GM12878 (cell line): ENCODE results near the gene LSR. TPM values are rescaled to one million over a fixed set of nuclear protein-coding genes. Genes with fewer than 3 reads are reported as not detected.
A peak's percentile ranks its signal among the peaks of the same experiment; 100 is the strongest.

Source experiments
- ATAC-seq: fragments of 200-7000 bp; cut with Tn5 transposase; 3 replicates; pipeline ENCODE4 v1.9.1; 2020; ENCODE audit warnings: mild to moderate bottlenecking, moderate library complexity
- BruUV-seq: library from RNA; stranded (reverse); fragments of 400-500 nt; replicated peaks from 2 replicates; lab custom pipeline; 2021; lab: Mats Ljungman, UMichigan
- CTCF ChIA-PET: fragments of 300-600 bp; sonication (Branson Sonifier 250); formaldehyde crosslinking; extraction: SDS; loops from one replicate; lab custom pipeline; 2021; ENCODE audit warnings: inconsistent platforms; lab: Yijun Ruan, JAX
- POLR2A ChIA-PET: fragments of 350-600 bp; formaldehyde crosslinking; extraction: SDS; loops from one replicate; lab custom pipeline; 2021; ENCODE audit warnings: inconsistent platforms; lab: Charles Lee
- RAD21 ChIA-PET: fragments of 300-600 bp; sonication (Branson Sonifier 250); formaldehyde crosslinking; loops from one replicate; lab custom pipeline; 2023; ENCODE audit warnings: antibody characterized with exemption; ENCODE audit not compliant: unreplicated experiment; lab: Charles Lee
- SMC1A ChIA-PET: fragments of 300-600 bp; sonication (Branson Sonifier 250); formaldehyde crosslinking; loops from one replicate; lab custom pipeline; 2023; ENCODE audit not compliant: unreplicated experiment, uncharacterized antibody; lab: Charles Lee
- DNase-seq: peaks from one replicate; pipeline ENCODE4 v3.0.0-alpha.2; 2011; ENCODE audit warnings: low read depth, low spot score
- FAIRE-seq: peaks from 3 replicates; lab custom pipeline; 2011; peaks lifted over from hg19 to GRCh38; lab: Jason Lieb, UNC
- H2AFZ ChIP-seq: 2 replicates; pipeline ENCODE4 v1.6.0; 2011; ENCODE audit warnings: low read depth, low read length, control low read depth; ENCODE audit not compliant: control insufficient read depth
- H3K27ac ChIP-seq: 2 replicates; pipeline ENCODE4 v1.5.1; 2011; ENCODE audit warnings: control low read depth; ENCODE audit not compliant: control insufficient read depth, insufficient read depth
- H3K27me3 ChIP-seq, 2 experiments: replicated peaks in 1 of 2; 2 replicates each; pipeline versions ENCODE4 v1.6.0 to v1.6.1; 2011; ENCODE audit warnings: low read length in 1 of 2; ENCODE audit not compliant: control insufficient read depth in 2 of 2, insufficient read depth in 2 of 2
- H3K36me3 ChIP-seq, 2 experiments: 2 replicates each; pipeline ENCODE4 v1.5.1; 2011; ENCODE audit warnings: low read length in 1 of 2; ENCODE audit not compliant: control insufficient read depth in 2 of 2, insufficient read depth in 2 of 2
- H3K4me1 ChIP-seq: 2 replicates; pipeline ENCODE4 v1.6.1; 2011; ENCODE audit warnings: mild to moderate bottlenecking, low read length, moderate library complexity, mixed read lengths; ENCODE audit not compliant: control insufficient read depth, insufficient read depth
- H3K4me2 ChIP-seq: 2 replicates; pipeline ENCODE4 v1.6.0; 2011; ENCODE audit warnings: control low read depth; ENCODE audit not compliant: control insufficient read depth, insufficient read depth
- H3K4me3 ChIP-seq: fragments of 200-600 bp; sonication (generic); 2 replicates; pipeline ENCODE4 v1.5.1; 2016
- H3K79me2 ChIP-seq: 2 replicates; pipeline ENCODE4 v1.6.0; 2011; ENCODE audit warnings: low read length; ENCODE audit not compliant: control insufficient read depth, insufficient read depth
- H3K9ac ChIP-seq: 2 replicates; pipeline ENCODE4 v1.8.0; 2011; ENCODE audit warnings: low read length, control low read depth, mixed read lengths; ENCODE audit not compliant: control insufficient read depth, insufficient read depth
- H3K9me3 ChIP-seq: replicated peaks from 3 replicates; pipeline ENCODE4 v1.5.1; 2011; ENCODE audit warnings: mild to moderate bottlenecking, low read length; ENCODE audit not compliant: control insufficient read depth, insufficient read depth
- H4K20me1 ChIP-seq: 2 replicates; pipeline ENCODE4 v1.6.0; 2011; ENCODE audit not compliant: control insufficient read depth, insufficient read depth
- ATF7 ChIP-seq: fragments of 450-650 bp; IDR thresholded peaks from 2 replicates; pipeline ENCODE4 v1.6.1; 2016; ENCODE audit warnings: low read depth, mild to moderate bottlenecking
- DPF2 ChIP-seq: fragments of 450-650 bp; IDR thresholded peaks from 2 replicates; pipeline ENCODE4 v1.6.1; 2017; ENCODE audit warnings: mild to moderate bottlenecking
- EED ChIP-seq: sonication (generic); IDR thresholded peaks from 2 replicates; pipeline ENCODE4 v1.6.1; 2016; ENCODE audit warnings: antibody characterized with exemption, low read depth
- EP300 ChIP-seq, 2 experiments: fragments of 150-350 bp in 1 of 2; IDR thresholded peaks; 2 replicates each; pipeline ENCODE4 v1.6.1; 2011 to 2012; ENCODE audit warnings: low read depth in 2 of 2, low read length in 2 of 2, borderline replicate concordance in 1 of 2, improper control_type of control experiment in 1 of 2, inconsistent platforms in 1 of 2; ENCODE audit not compliant: control insufficient read depth in 1 of 2
- HSF1 ChIP-seq: fragments of 150-350 bp; IDR thresholded peaks from 2 replicates; pipeline ENCODE4 v1.6.1; 2014; ENCODE audit warnings: mild to moderate bottlenecking, low read depth, low read length
- IKZF2 ChIP-seq, 2 experiments: fragments of 450-650 bp; IDR thresholded peaks; 2 replicates each; pipeline ENCODE4 v1.6.1; 2017; ENCODE audit warnings: mild to moderate bottlenecking in 2 of 2, moderate library complexity in 2 of 2
- MEF2B ChIP-seq: fragments of 450-650 bp; IDR thresholded peaks from 2 replicates; pipeline ENCODE4 v1.6.1; 2018; ENCODE audit warnings: mild to moderate bottlenecking, moderate library complexity; ENCODE audit not compliant: partially characterized antibody, poor library complexity, severe bottlenecking
- MTA2 ChIP-seq: fragments of 450-650 bp; IDR thresholded peaks from 2 replicates; pipeline ENCODE4 v1.6.1; 2016; ENCODE audit warnings: low read depth, mild to moderate bottlenecking, moderate library complexity
- MXI1 ChIP-seq: fragments of 150-350 bp; IDR thresholded peaks from 2 replicates; pipeline ENCODE4 v1.6.1; 2011; ENCODE audit warnings: low read depth, mild to moderate bottlenecking, inconsistent platforms, low read length, improper control_type of control experiment
- NFXL1 ChIP-seq: fragments of 450-650 bp; IDR thresholded peaks from 2 replicates; pipeline ENCODE4 v1.6.1; 2017; ENCODE audit warnings: antibody characterized with exemption, mild to moderate bottlenecking, borderline replicate concordance
- NR2C1 ChIP-seq: fragments of 450-650 bp; IDR thresholded peaks from 2 replicates; pipeline ENCODE4 v1.6.1; 2017; ENCODE audit warnings: antibody characterized with exemption, mild to moderate bottlenecking, moderate library complexity
- RB1 ChIP-seq: fragments of 450-650 bp; formaldehyde crosslinking; IDR thresholded peaks from 2 replicates; pipeline ENCODE4 v1.6.1; 2017; ENCODE audit warnings: mild to moderate bottlenecking, borderline replicate concordance
- RCOR1 ChIP-seq: conservative IDR thresholded peaks from 2 replicates; pipeline ENCODE4 v1.6.1; 2012; ENCODE audit warnings: low read depth, low read length, improper control_type of control experiment
- SIN3A ChIP-seq: IDR thresholded peaks from 2 replicates; pipeline ENCODE4 v1.6.1; 2012; ENCODE audit warnings: low read depth, low read length, improper control_type of control experiment
- SPI1 ChIP-seq: IDR thresholded peaks from 2 replicates; pipeline ENCODE4 v1.6.1; 2011; ENCODE audit warnings: low read depth, mild to moderate bottlenecking, low read length, moderate library complexity, borderline replicate concordance; ENCODE audit not compliant: insufficient read depth
- SRF ChIP-seq, 2 experiments: IDR thresholded peaks; 2 replicates each; pipeline ENCODE4 v1.6.1; 2011; ENCODE audit warnings: low read depth in 2 of 2, low read length in 2 of 2, mild to moderate bottlenecking in 1 of 2, moderate library complexity in 1 of 2
- ZZZ3 ChIP-seq: IDR thresholded peaks from 2 replicates; pipeline ENCODE4 v1.6.1; 2011; ENCODE audit warnings: low read depth; ENCODE audit not compliant: control insufficient read depth, insufficient read length
- WGBS: methylation state at CpG from one replicate; pipeline ENCODE4 v1.1.6; 2016; ENCODE audit warnings: low lambda C conversion rate; ENCODE audit not compliant: insufficient replicate concordance, insufficient coverage; ENCODE audit errors: missing lambda C conversion rate; 5-methylcytosine and 5-hydroxymethylcytosine counted together
- in situ Hi-C: fragments of 300-500 bp; cut with MboI; formaldehyde crosslinking; loops from 9 replicates; pipeline ENCODE4 v1.14.3; 2018; ENCODE audit warnings: mixed read lengths
- intact Hi-C: fragments of 100-400 bp; cut with micrococcal nuclease; formaldehyde crosslinking; loops from one replicate; pipeline ENCODE4 v1.14.2; 2022; ENCODE audit not compliant: unreplicated experiment
- polyA plus RNA-seq, 11 experiments: library from polyadenylated mRNA; depleted of rRNA in 4 of 11; unstranded in 6 of 11; stranded (reverse) in 5 of 11; fragments of >200 nt; fragmentation: Nextera tagmentation in 4 of 11; fragmentation: Illumina TruSeq in 1 of 11; extraction: Ambion mirVana in 4 of 11; extraction: Trizol in 1 of 11; gene quantifications; 1 replicate in 1 of 11; 2 replicates in 10 of 11; pipeline versions ENCODE4 v1.2.1 to v1.2.3, GENCODE V29; 2011 to 2016; ENCODE audit warnings: inconsistent platforms in 2 of 11, missing spikeins in 2 of 11, low read depth in 1 of 11
- total RNA-seq, 4 experiments: library from RNA; depleted of rRNA in 3 of 4; stranded (reverse); fragments of >200 nt in 3 of 4; fragmentation: Illumina TruSeq in 1 of 4; extraction: Trizol in 1 of 4; gene quantifications; 2 replicates each; pipeline versions ENCODE4 v1.2.1 to v1.2.3, GENCODE V29; 2013 to 2021
- TF ChIP-seq, protein P1 (sequence below): fragments of 450-650 bp; IDR thresholded peaks from 2 replicates; pipeline ENCODE4 v1.6.1; 2017; ENCODE audit warnings: antibody characterized with exemption, mild to moderate bottlenecking, moderate library complexity

Gene LSR
- total and polyA plus RNA-seq, 10 of the 15 experiments (the other 5 are each of a cell fraction or from before 2014, with no cell fraction given) = 0.26 to 53.9 (median 26.3) TPM

- H3K9me3 ChIP-seq = no peaks in the 10 kb centered on the region; the same call in 1 of the 3 replicates
- RAD21 ChIA-PET = interaction anchor here (1.1 to 1.6 kb wide), 2 partner anchors 16 to 108 kb away, joined by 5 to 6 read pairs; no protein-coding TSS in a partner anchor
- SMC1A ChIA-PET = interaction anchor here (2.1 kb wide), 1 partner anchor 8 kb away, joined by 7 read pairs; no protein-coding TSS in a partner anchor
- no peaks in the 10 kb centered on the region for H3K27me3 ChIP-seq
- peaks cover 4% of the 10 kb centered on the region; the same call in 1 of the 2 replicates for H3K4me1 ChIP-seq
- H3K4me3 ChIP-seq = peak overlapping the region; percentile 90
- peak overlapping the region; percentile 97 for H2AFZ ChIP-seq
- H3K9ac ChIP-seq = peak overlapping the region; percentile 88
- in situ Hi-C loops = no loop called here
- CTCF ChIA-PET = no interaction called here
- intact Hi-C loops = loop anchor here (5.0 kb wide), 1 partner anchor 107 kb away; the partner anchor contains the start of gene FXYD7
- WGBS = 10% methylated on average over 38 of the region's 39 CpGs
- peaks cover 19% of the 10 kb centered on the region for H3K79me2 ChIP-seq
- peak overlapping the region; percentile 98 for H3K4me2 ChIP-seq
- FAIRE-seq = no peak
- H4K20me1 ChIP-seq = no peaks in the 10 kb centered on the region
- peak; percentile 2 for ATAC-seq
- POLR2A ChIA-PET = no interaction called here
- H3K27ac ChIP-seq = peak overlapping the region; percentile 95
- BruUV-seq = no TSS peak
- DNase-seq = no peak
- peaks cover 0 to 6% of the 10 kb centered on the region in 2 experiments; a peak in 3 of 4 replicates for H3K36me3 ChIP-seq
- TF ChIP-seq DPF2 (peak; percentile 82; the same call in 1 of the 2 replicates), NFXL1 (no peak), RCOR1 (no peak), MXI1 (peak; percentile 48; the same call in 1 of the 2 replicates), SPI1 (peak; percentile 84; the same call in 1 of the 2 replicates), EED (peak; percentile 83), MTA2 (peak; percentile 29; the same call in 1 of the 2 replicates), NR2C1 (no peak), SIN3A (peak; percentile 11; the same call in 1 of the 2 replicates), RB1 (0 out of 2 replicates have a peak, but pooled peaks have one; percentile 19), MEF2B (peak; percentile 47), ZZZ3 (no peak), EP300 (IDR thresholded peaks at IDR 0.05; ENCODE audit: borderline replicate concordance in 1 of 2, control insufficient read depth in 1 of 2, low read depth in 2 of 2, low read length in 2 of 2) (0 out of 4 replicates have a peak, but pooled peaks of 1 of the 2 experiments have one; percentile 40), HSF1 (no peak), ATF7 (no peak), IKZF2 (IDR thresholded peaks at IDR 0.05) (peak; percentile 89 to 90), SRF (IDR thresholded peaks at IDR 0.05; ENCODE audit: low read depth in 2 of 2, low read length in 2 of 2) (peak in 1 of 2 experiments; percentile 81; a peak in 1 of 4 replicates)
- TF ChIP-seq, protein P1, sequence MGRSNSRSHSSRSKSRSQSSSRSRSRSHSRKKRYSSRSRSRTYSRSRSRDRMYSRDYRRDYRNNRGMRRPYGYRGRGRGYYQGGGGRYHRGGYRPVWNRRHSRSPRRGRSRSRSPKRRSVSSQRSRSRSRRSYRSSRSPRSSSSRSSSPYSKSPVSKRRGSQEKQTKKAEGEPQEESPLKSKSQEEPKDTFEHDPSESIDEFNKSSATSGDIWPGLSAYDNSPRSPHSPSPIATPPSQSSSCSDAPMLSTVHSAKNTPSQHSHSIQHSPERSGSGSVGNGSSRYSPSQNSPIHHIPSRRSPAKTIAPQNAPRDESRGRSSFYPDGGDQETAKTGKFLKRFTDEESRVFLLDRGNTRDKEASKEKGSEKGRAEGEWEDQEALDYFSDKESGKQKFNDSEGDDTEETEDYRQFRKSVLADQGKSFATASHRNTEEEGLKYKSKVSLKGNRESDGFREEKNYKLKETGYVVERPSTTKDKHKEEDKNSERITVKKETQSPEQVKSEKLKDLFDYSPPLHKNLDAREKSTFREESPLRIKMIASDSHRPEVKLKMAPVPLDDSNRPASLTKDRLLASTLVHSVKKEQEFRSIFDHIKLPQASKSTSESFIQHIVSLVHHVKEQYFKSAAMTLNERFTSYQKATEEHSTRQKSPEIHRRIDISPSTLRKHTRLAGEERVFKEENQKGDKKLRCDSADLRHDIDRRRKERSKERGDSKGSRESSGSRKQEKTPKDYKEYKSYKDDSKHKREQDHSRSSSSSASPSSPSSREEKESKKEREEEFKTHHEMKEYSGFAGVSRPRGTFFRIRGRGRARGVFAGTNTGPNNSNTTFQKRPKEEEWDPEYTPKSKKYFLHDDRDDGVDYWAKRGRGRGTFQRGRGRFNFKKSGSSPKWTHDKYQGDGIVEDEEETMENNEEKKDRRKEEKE = no peak
These were observed 495 bp downstream of the LSR start for GRCh38 chr19:35249146-35249847.
